Neural cell (in vitro differentiated cells): Measurements from ENCODE around the gene TGFBR3L. TPM values are rescaled to one million over a fixed set of nuclear protein-coding genes. Genes with fewer than 3 reads are reported as not detected.

Source experiments
- H2AFZ ChIP-seq: fragments of 200-600, 300-800 bp; sonication (generic), shearing (Covaris generic); 2 replicates; pipeline ENCODE4 v1.6.0; 2014; ENCODE audit warnings: low read depth, mild to moderate bottlenecking, antibody characterized with exemption, low read length, moderate library complexity
- H3F3A ChIP-seq: fragments of 200-600 bp; shearing (Covaris generic); 2 replicates; pipeline ENCODE4 v1.6.1; 2016; ENCODE audit warnings: mild to moderate bottlenecking, moderate library complexity, mixed read lengths, antibody characterized with exemption, low read length; ENCODE audit not compliant: insufficient read depth, poor library complexity, severe bottlenecking
- H3K27ac ChIP-seq: fragments of 200-600, 300-800 bp; sonication (generic), shearing (Covaris generic); 2 replicates; pipeline ENCODE4 v1.5.1; 2014; ENCODE audit warnings: mild to moderate bottlenecking, low read length, moderate library complexity
- H3K27me3 ChIP-seq: fragments of 300-800, 200-600 bp; sonication (generic), shearing (Covaris generic); 2 replicates; pipeline ENCODE4 v1.6.0; 2014; ENCODE audit warnings: mild to moderate bottlenecking, low read depth, low read length, moderate library complexity; ENCODE audit not compliant: insufficient read depth
- H3K36me3 ChIP-seq: fragments of 300-800, 200-600 bp; sonication (generic), shearing (Covaris generic); 2 replicates; pipeline ENCODE4 v1.5.1; 2014; ENCODE audit warnings: mild to moderate bottlenecking, antibody characterized with exemption, low read length, moderate library complexity; ENCODE audit not compliant: insufficient read depth
- H3K4me2 ChIP-seq: fragments of 300-800, 200-600 bp; sonication (generic), shearing (Covaris generic); 2 replicates; pipeline ENCODE4 v1.6.0; 2014; ENCODE audit warnings: mild to moderate bottlenecking, low read length
- H3K4me3 ChIP-seq: fragments of 300-800, 200-600 bp; sonication (generic), shearing (Covaris generic); 2 replicates; pipeline ENCODE4 v1.5.1; 2014; ENCODE audit warnings: mild to moderate bottlenecking, low read length, moderate library complexity
- H3K79me2 ChIP-seq: fragments of 200-600 bp; shearing (Covaris generic); replicated peaks from 2 replicates; pipeline ENCODE4 v1.6.0; 2014; ENCODE audit warnings: mild to moderate bottlenecking, low read length, moderate library complexity; ENCODE audit not compliant: insufficient read depth
- H3K9ac ChIP-seq: fragments of 300-800, 200-600 bp; sonication (generic), shearing (Covaris generic); 2 replicates; pipeline ENCODE4 v1.6.1; 2016; ENCODE audit warnings: mild to moderate bottlenecking, low read length, mixed read lengths
- H3K9me2 ChIP-seq: fragments of 200-600 bp; shearing (Covaris generic); 2 replicates; pipeline ENCODE4 v1.6.1; 2016; ENCODE audit warnings: mild to moderate bottlenecking, low read length, mixed read lengths; ENCODE audit not compliant: insufficient read depth
- H3K9me3 ChIP-seq: fragments of 200-600, 300-800 bp; sonication (generic), shearing (Covaris generic); 2 replicates; pipeline ENCODE4 v1.6.1; 2016; ENCODE audit warnings: mild to moderate bottlenecking, mixed run types, low read length, moderate library complexity, mixed read lengths
- H4K20me1 ChIP-seq: fragments of 200-600 bp; shearing (Covaris generic); 2 replicates; pipeline ENCODE4 v1.6.1; 2016; ENCODE audit warnings: mild to moderate bottlenecking, mixed run types; ENCODE audit not compliant: insufficient read depth
- EP300 ChIP-seq: fragments of 450-650 bp; conservative IDR thresholded peaks from 2 replicates; pipeline ENCODE4 v1.6.1; 2014; ENCODE audit warnings: antibody characterized with exemption, mild to moderate bottlenecking, moderate library complexity; ENCODE audit not compliant: poor library complexity, severe bottlenecking
- MXI1 ChIP-seq: fragments of 450-650 bp; conservative IDR thresholded peaks from 2 replicates; pipeline ENCODE4 v1.6.1; 2014; ENCODE audit warnings: antibody characterized with exemption, mild to moderate bottlenecking; ENCODE audit not compliant: poor library complexity, severe bottlenecking
- TAF1 ChIP-seq: IDR thresholded peaks from 2 replicates; pipeline ENCODE4 v1.6.1; 2012; ENCODE audit warnings: low read depth
- polyA plus RNA-seq: library from polyadenylated mRNA; depleted of rRNA; stranded (reverse); fragments of >200 nt; gene quantifications from 2 replicates; pipeline ENCODE4 v1.2.3, GENCODE V29; 2014
- TF ChIP-seq, protein P1 (sequence below): IDR thresholded peaks from 2 replicates; pipeline ENCODE4 v1.6.1; 2012; ENCODE audit warnings: borderline replicate concordance

Gene TGFBR3L
- polyA plus RNA-seq, 1 donor from 2014 or later, result not detected

DNA sequence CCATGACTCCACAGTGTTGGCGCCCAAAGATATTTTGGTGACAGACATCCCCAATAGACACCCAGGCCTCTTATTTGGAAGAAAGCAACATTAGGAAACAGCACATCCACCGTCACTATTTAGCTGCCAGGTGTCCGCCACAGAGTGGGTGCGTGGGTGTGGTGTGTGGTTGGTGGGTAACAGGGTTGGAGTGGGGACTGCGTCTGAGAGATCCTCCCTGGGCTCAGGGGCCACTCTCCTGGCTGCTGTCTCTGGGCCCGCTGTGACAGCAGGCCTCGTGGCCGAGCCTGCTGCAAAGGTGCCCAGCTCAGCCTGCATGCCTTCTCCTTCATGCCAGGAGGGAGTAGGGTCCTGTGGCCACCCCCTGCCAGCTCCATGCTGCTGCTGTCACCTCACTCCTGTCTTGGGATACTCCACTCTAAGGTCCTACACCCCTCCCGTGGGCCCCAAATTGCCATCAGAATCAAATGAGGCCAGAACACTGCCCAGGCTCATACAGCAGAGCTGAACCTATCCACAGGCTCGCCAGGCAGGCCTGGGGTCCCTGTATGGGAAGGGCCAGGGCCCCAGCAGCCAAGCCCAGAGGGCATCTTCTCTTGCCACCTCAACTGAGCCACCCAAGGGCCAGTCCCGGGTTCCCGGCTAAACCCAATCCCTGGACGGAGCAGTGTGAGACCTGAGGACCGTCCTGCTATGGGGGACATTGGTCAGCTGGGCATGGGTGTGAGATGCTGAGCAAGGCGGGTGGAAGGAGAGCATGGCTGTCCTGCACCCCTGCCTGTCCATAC is 53.6 kb downstream of the TGFBR3L start:
- no peaks in the 10 kb centered on the region for H3F3A ChIP-seq
- H3K4me2 ChIP-seq, result no peak overlapping the region
- H3K79me2 ChIP-seq, result no peaks in the 10 kb centered on the region
- no peaks in the 10 kb centered on the region for H3K27me3 ChIP-seq
- TF ChIP-seq, protein P1, sequence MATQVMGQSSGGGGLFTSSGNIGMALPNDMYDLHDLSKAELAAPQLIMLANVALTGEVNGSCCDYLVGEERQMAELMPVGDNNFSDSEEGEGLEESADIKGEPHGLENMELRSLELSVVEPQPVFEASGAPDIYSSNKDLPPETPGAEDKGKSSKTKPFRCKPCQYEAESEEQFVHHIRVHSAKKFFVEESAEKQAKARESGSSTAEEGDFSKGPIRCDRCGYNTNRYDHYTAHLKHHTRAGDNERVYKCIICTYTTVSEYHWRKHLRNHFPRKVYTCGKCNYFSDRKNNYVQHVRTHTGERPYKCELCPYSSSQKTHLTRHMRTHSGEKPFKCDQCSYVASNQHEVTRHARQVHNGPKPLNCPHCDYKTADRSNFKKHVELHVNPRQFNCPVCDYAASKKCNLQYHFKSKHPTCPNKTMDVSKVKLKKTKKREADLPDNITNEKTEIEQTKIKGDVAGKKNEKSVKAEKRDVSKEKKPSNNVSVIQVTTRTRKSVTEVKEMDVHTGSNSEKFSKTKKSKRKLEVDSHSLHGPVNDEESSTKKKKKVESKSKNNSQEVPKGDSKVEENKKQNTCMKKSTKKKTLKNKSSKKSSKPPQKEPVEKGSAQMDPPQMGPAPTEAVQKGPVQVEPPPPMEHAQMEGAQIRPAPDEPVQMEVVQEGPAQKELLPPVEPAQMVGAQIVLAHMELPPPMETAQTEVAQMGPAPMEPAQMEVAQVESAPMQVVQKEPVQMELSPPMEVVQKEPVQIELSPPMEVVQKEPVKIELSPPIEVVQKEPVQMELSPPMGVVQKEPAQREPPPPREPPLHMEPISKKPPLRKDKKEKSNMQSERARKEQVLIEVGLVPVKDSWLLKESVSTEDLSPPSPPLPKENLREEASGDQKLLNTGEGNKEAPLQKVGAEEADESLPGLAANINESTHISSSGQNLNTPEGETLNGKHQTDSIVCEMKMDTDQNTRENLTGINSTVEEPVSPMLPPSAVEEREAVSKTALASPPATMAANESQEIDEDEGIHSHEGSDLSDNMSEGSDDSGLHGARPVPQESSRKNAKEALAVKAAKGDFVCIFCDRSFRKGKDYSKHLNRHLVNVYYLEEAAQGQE, result no peak
- TF ChIP-seq EP300 (no peak), MXI1 (no peak), TAF1 (no peak)
- no peaks in the 10 kb centered on the region for H4K20me1 ChIP-seq
- H3K27ac ChIP-seq, result no peak overlapping the region
- no peak overlapping the region for H2AFZ ChIP-seq
- H3K9me2 ChIP-seq, result no peaks in the 10 kb centered on the region
- no peaks in the 10 kb centered on the region for H3K36me3 ChIP-seq
- H3K9me3 ChIP-seq, result no peaks in the 10 kb centered on the region
- H3K4me3 ChIP-seq, result no peak overlapping the region
- no peak overlapping the region for H3K9ac ChIP-seq

Other genes with a start within 250 kb of the TGFBR3L start
- gene RETN, start 245.8 kb upstream of the TGFBR3L start, polyA plus RNA-seq, result not detected in 2 replicates
- gene MCEMP1, start 237.7 kb upstream of the TGFBR3L start, polyA plus RNA-seq, result 0.22 TPM in 1 of 2 replicates, not detected in the other
- gene TRAPPC5, start 234.0 kb upstream of the TGFBR3L start, polyA plus RNA-seq, result 88.5 and 113 TPM in 2 replicates
- gene FCER2, start 212.7 kb upstream of the TGFBR3L start, polyA plus RNA-seq, result not detected in 2 replicates
- not detected in 2 replicates for gene CLEC4G, start 182.7 kb upstream of the TGFBR3L start, polyA plus RNA-seq
- gene CD209, start 167.3 kb upstream of the TGFBR3L start, polyA plus RNA-seq, result not detected in 2 replicates
- gene CLEC4M, start 151.6 kb upstream of the TGFBR3L start, polyA plus RNA-seq, result not detected in 2 replicates
- gene EVI5L, start 84.6 kb upstream of the TGFBR3L start, polyA plus RNA-seq, result 50.6 and 65.1 TPM in 2 replicates
- gene PRR36, start 40.4 kb upstream of the TGFBR3L start, polyA plus RNA-seq, result 2.5 and 2.7 TPM in 2 replicates
- not detected in 2 replicates for gene LRRC8E, start 26.3 kb upstream of the TGFBR3L start, polyA plus RNA-seq
- 9.2 and 13.4 TPM in 2 replicates for gene MAP2K7, start 11.0 kb upstream of the TGFBR3L start, polyA plus RNA-seq
- 12.8 and 13.2 TPM in 2 replicates for gene SNAPC2, start 5.5 kb downstream of the TGFBR3L start, polyA plus RNA-seq
- gene CTXN1, start 11.3 kb downstream of the TGFBR3L start, polyA plus RNA-seq, result 24.7 and 34.1 TPM in 2 replicates
- 48.3 and 56.7 TPM in 2 replicates for gene TIMM44, start 28.8 kb downstream of the TGFBR3L start, polyA plus RNA-seq
- 18.4 and 19.1 TPM in 2 replicates for gene ELAVL1, start 90.8 kb downstream of the TGFBR3L start, polyA plus RNA-seq
- 1.9 and 2.4 TPM in 2 replicates for gene CCL25, start 137.9 kb downstream of the TGFBR3L start, polyA plus RNA-seq
- 32.7 and 52.7 TPM in 2 replicates for gene FBN3, start 234.8 kb downstream of the TGFBR3L start, polyA plus RNA-seq